ENCODE results near the gene PDE6G.
"Not testable (repeated sequence)": the region's sequence is repeated elsewhere in the genome, so short reads cannot be mapped to it uniquely, and the experiment has no call there.

Gene PDE6G

DNA sequence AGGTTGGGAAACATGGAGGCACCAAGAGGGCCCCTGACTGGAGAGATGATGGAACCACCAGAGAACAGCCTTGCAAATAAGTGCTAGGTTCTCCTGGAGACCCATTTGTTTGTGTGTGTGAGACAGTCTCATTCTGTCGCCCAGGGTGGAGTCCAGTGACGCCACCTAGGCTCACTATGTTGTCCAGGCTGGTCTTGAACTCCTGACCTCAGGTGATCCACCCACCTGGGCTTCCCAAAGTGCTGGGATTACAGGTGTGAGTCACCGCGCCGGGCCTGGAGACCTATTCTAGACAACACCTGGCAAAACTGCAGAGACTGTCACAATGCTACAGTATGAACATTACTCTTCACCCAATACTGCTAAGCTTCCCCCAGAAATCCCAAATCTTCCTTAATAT is 20.9 kb downstream of the PDE6G start:
- no peak for DNase-seq (ENCODE audit: low read depth, low spot score)

GRCh38 chr17:81631482-81631881 is 24.9 kb downstream of the PDE6G start:
- DNase-seq (ENCODE audit: low read depth, low spot score), result no peak

DNA sequence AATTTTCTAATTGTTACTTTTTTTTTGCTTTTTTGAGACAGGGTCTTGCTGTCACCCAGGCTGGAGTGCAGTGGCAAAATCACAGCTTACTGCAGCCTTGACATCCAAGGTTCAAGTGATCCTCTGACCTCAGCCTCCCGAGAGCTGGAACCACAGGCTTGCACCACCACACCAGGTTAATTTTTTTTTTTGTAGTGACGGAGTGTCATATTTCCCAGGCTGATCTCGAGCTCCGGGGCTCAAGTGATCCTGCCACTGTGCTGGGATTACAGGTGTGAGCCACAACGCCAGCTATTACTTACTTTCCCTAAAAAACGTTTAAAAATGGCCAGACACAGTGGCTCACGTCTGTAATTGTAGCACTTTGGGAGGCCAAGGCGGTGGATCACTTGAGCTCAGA is 26.1 kb downstream of the PDE6G start:
- no peak for DNase-seq (ENCODE audit: low read depth, low spot score)

- DNase-seq (ENCODE audit: low read depth, low spot score), result no peak
Measured at GRCh38 chr17:81621494-81622130, 34.7 kb downstream of the PDE6G start.

- not testable (repeated sequence) for DNase-seq (ENCODE audit: low read depth, low spot score)
Measured at GRCh38 chr17:81618307-81618706, 38.0 kb downstream of the PDE6G start.

DNA sequence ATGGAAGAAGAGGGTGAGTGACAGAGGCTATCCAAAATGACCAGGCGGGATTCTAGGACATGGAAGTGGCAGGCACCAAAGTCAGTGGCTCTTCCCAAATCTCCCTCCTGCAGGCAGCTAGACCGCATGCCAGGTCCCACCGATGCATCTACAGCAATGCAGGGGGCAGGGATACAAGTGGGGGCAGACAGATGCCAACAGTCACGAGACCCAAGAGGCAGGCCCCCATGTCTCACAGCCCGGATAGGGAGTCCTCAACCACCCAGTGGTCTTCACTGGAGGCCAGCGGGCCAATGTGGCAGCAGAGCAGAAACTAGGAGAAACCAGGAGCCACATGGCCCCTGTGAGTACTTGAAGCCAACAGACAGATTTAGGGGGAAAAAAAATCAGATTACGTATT is 39.5 kb downstream of the PDE6G start:
- no peak for DNase-seq (ENCODE audit: low read depth, low spot score)

- no peak for DNase-seq (ENCODE audit: low read depth, low spot score)
Measured at GRCh38 chr17:81615401-81615930, 40.9 kb downstream of the PDE6G start.

- no peak for DNase-seq (ENCODE audit: low read depth, low spot score)
Measured at GRCh38 chr17:81612172-81612970, 44.0 kb downstream of the PDE6G start.

GRCh38 chr17:81609541-81610311 is 46.6 kb downstream of the PDE6G start:
- no peak for DNase-seq (ENCODE audit: low read depth, low spot score)

DNA sequence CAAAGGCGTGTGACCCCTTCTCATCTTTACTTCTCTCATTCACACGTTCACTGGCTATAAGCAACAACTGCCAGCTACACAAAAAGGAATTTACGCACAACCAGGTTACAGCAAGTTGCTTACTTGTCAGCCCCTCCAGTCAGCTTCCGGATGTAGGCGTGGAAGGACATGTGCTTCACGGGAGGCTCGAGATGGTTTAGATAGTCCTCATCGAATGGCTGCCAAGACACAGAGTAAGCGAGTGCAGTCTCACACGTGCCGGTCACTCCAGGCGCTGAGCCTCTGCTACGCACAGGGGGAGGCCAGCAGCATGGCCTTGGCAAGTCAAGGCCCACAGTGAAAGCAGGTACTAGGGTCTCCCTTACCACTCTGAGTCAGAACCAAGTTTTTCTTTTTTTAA is 47.7 kb downstream of the PDE6G start:
- no peak for DNase-seq (ENCODE audit: low read depth, low spot score)

GRCh38 chr17:81608082-81608481 is 48.3 kb downstream of the PDE6G start:
- DNase-seq (ENCODE audit: low read depth, low spot score), result no peak

DNA sequence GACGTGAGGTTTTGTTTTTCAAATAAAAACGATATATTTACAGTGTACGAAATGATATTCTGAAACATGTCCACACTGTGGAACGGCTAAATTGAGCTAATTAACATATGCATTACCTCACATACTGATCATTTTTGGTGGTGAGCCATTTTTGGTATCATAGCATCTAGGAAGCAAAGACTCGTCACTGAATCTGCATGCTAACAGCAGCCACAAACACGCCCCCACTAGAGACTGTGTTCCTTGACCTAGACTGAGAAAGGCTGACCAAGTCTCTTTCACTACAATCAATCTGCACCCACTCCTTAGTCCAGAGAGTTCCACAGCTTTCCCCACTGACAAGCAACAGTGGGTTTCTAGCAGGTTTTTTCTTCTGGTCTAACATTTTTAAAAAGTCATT is 48.9 kb downstream of the PDE6G start:
- no peak for DNase-seq (ENCODE audit: low read depth, low spot score)

- DNase-seq (ENCODE audit: low read depth, low spot score), result no peak
Measured at GRCh38 chr17:81603846-81604610, 52.3 kb downstream of the PDE6G start.

DNA sequence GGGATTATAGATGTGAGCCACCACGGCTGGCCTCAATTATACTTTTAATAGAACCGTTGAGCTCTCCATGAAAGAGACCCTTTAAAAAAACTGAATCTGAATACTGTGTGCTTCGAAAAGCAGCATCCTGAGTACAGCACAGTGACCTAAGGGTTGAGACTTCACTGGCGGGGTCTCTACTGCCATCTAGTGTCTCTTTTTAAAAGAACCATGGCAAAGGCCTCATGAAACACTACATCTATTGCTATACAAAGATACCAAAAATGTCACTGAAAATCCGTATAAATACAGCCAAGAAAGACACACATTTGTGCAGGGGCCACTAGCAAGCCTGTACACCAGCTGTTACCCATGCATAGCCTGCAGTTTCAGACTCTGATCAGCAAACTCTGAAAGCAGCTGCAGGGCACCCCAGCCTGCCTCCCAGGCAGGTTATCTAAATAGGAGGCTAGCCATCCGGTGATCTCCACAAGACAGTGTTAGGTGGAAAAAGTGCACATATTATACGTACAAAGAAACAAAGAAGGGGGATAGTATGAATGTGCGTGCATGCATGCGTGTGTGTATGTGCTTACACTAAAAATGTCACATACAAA is 54.7 kb downstream of the PDE6G start:
- DNase-seq (ENCODE audit: low read depth, low spot score), result no peak
